Lower leg skin (tissue), 3 donors: ENCODE results near the gene ZNF778.

Source experiments
- CTCF ChIP-seq, 3 donors: fragments of 450-650 bp; IDR thresholded peaks; one replicate each; pipeline ENCODE4 v1.5.1; 2016; ENCODE audit warnings: antibody characterized with exemption in 3 of 3, mild to moderate bottlenecking in 3 of 3, moderate library complexity in 2 of 3
- POLR2A ChIP-seq, 2 donors: fragments of 450-650 bp; IDR thresholded peaks; one replicate each; pipeline ENCODE4 v1.6.1; 2016 to 2017; ENCODE audit warnings: antibody characterized with exemption in 2 of 2, mild to moderate bottlenecking in 1 of 2, moderate library complexity in 1 of 2

GRCh38 chr16:89219365-89219764 lies 1.9 kb downstream of the ZNF778 start:
- TF ChIP-seq CTCF (IDR thresholded peaks at IDR 0.05) (no peak), POLR2A (IDR thresholded peaks at IDR 0.05) (no peak)
